GM12864 (cell line): ENCODE measurements around the gene EPB41L3.
"Not testable (repeated sequence)": the region's sequence is repeated elsewhere in the genome, so short reads cannot be mapped to it uniquely, and the experiment has no call there.

ENCODE experiments used
- DNase-seq: peaks from one replicate; pipeline ENCODE4 v3.0.0-alpha.2; 2011; ENCODE audit warnings: low read depth
- H3K4me3 ChIP-seq: 2 replicates; pipeline ENCODE4 v1.5.1; 2011; ENCODE audit warnings: mild to moderate bottlenecking, low read depth, low read length, control low read depth
- TF ChIP-seq, protein P1 (sequence below): IDR thresholded peaks from 2 replicates; pipeline ENCODE4 v1.5.1; 2011; ENCODE audit warnings: low read depth, mild to moderate bottlenecking, moderate library complexity, low read length, control low read depth, inconsistent platforms; ENCODE audit errors: missing control alignments

The EPB41L3 gene

DNA sequence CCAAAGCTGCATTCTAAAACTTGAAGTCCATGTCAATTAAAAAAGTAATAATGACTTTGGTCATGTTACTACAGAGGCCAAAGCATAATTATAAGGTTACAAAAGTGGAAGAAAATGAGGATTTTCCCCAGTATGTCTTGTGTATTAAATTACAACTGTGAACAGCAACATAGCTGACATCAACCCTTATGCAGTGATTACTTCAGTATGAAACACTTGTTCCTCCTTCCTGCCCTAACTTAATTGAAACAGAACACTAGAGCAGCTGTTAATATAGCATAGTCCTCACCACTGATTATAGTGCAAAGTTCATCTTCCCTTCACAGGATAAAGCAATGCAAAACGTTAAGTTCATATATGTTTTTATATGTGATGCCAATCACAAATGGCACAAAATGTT, 29.9 kb downstream of the EPB41L3 start:
- TF ChIP-seq, protein P1, sequence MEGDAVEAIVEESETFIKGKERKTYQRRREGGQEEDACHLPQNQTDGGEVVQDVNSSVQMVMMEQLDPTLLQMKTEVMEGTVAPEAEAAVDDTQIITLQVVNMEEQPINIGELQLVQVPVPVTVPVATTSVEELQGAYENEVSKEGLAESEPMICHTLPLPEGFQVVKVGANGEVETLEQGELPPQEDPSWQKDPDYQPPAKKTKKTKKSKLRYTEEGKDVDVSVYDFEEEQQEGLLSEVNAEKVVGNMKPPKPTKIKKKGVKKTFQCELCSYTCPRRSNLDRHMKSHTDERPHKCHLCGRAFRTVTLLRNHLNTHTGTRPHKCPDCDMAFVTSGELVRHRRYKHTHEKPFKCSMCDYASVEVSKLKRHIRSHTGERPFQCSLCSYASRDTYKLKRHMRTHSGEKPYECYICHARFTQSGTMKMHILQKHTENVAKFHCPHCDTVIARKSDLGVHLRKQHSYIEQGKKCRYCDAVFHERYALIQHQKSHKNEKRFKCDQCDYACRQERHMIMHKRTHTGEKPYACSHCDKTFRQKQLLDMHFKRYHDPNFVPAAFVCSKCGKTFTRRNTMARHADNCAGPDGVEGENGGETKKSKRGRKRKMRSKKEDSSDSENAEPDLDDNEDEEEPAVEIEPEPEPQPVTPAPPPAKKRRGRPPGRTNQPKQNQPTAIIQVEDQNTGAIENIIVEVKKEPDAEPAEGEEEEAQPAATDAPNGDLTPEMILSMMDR = no peak
- no peak for DNase-seq
- H3K4me3 ChIP-seq = no peak overlapping the region

DNA sequence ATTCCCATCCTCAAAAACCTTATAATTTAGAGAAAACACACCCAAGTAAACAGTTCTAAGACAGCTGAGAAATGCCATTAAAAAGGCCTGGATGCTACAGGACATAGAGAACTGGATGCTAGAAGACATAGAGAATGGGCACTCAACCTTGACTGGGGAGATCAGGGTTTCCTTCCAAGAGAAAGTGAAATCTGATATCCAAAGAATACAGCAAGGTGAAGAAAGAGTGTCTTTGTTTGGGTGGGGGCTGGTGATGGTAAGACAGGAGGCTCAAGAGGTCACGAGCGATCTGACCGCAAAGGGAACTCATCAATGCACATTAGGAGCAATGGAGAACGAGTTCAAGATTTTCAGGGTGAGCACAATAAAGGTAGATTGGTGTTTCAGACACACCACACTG, 31.6 kb downstream of the EPB41L3 start:
- H3K4me3 ChIP-seq = no peak overlapping the region
- DNase-seq = no peak
- TF ChIP-seq, protein P1 = no peak

DNA sequence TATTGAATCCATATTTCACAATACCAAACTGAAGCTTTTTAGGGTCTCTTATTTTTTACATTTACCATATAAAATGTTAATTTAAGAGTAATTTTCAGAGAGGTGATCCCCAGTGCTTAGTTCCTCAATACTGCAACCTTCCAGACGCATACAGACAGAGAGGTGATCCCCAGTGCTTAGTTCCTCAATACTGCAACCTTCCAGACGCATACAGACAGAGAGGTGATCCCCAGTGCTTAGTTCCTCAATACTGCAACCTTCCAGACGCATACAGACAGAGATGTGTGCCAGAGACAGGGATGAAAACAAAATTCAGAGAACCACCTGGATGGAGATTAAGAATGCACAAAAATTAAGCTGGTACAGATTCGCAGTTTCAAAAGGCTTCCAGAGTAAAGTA, 32.3 kb downstream of the EPB41L3 start:
- DNase-seq, H3K4me3 ChIP-seq: not testable (repeated sequence)

DNA sequence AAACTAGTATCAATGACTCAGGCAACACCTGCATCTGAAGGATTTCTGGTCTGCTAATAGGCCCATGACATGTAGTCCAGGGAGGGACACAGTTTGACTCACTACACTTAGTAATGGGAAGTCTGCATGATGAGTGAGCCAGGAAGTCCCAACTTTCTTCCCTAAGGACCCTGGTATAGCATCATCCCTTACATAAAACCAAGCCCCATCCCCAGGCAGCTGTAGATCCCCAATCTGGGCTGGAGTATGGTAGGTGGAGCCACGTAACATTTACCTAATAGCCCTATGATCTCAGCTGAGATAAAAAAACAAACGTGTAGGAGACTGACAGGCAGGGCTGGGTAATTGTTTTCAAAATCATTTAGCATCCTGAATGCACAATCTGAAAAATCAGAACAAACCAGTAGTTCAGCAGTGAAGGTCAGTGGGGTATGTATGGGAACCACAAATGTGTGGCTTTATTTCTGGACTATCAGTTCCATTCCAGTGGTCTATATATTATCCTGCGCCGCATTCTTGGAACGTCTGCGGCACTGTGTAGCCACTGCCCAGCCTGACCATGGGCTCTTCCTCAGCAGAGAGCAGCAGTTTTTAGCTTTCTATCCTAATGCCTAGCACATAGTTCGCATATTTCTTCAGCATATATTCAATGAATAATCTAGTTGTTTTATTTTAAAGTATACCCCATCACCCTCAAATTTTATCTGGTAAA, 33.5 kb downstream of the EPB41L3 start:
- no peak for DNase-seq
- TF ChIP-seq, protein P1 = no peak
- no peak overlapping the region for H3K4me3 ChIP-seq

DNA sequence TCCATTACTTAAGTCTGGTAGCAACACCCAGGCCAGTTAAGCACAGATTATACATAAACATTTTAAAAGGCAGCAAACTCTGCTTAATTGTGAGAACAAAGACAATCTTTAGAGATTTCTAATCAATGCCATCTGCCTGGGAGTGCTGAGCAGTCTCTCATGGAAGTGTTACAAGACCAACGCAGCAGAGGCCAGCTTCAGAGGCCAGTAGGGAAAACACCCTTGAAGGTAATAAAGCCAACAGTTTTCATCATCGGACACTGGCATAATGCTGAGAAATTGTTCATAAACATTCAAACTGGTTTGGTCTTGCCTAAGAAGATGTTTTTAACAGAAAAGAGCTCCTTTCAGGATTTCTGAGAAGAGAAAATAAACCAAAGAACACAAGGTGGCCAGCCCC, 35.0 kb downstream of the EPB41L3 start:
- H3K4me3 ChIP-seq = no peak overlapping the region
- DNase-seq = no peak
- TF ChIP-seq, protein P1 = no peak

DNA sequence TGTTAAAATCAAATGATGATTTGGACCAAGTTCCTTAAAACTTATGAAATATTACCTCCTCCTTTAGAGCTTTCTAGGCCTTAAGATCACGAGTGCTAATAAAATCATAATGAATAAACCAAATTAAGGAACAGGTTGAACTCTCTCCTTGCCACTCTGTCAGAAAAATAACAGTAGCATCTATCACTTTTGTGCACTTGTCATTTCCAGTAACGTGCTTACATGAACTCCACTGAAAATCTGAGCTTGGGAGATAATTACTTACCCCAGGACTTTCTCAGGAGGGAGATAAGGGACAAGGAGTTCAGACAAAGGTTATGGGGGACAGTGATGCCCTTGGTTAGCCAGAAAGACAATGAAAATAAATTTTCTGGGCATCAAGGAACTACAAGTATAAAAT, 36.0 kb downstream of the EPB41L3 start:
- TF ChIP-seq, protein P1 = no peak
- DNase-seq = no peak
- H3K4me3 ChIP-seq = no peak overlapping the region

DNA sequence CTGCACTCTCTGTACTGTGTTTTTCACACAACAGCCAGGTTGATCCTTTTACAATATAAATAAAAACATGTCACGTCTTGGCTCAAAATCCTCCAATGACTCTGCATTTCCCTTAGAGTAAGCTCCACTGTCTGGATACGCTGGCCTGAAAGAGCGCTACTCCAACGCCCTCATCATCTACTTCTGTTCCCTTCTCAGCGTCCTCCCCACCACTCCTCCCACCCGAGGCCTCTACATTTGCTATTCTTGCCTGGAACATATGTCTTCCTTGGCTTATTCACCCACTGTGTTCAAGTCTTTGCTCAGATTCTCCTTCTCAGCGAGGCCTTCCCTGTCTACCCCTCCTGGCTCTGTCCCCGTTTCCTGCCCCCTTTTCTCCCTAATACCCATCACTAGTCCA, 37.6 kb downstream of the EPB41L3 start:
- TF ChIP-seq, protein P1 = no peak
- no peak overlapping the region for H3K4me3 ChIP-seq
- no peak for DNase-seq
